GM12865 (cell line): Measurements from ENCODE around the gene DCXR.

Experiments
- DNase-seq: peaks from one replicate; pipeline ENCODE4 v3.0.0; 2010; ENCODE audit warnings: low read depth
- H3K4me3 ChIP-seq: 2 replicates; pipeline ENCODE4 v1.5.1; 2011; ENCODE audit warnings: mild to moderate bottlenecking, low read depth, low read length, control low read depth
- CTCF ChIP-seq: IDR thresholded peaks from 2 replicates; pipeline ENCODE4 v1.5.1; 2011; ENCODE audit warnings: low read length, control low read depth, low read depth, inconsistent platforms; ENCODE audit not compliant: insufficient read depth; ENCODE audit errors: missing control alignments

Gene DCXR

GRCh38 chr17:82049521-82049971 is 12.0 kb upstream of the DCXR start:
- no peak for DNase-seq
- H3K4me3 ChIP-seq = no peak overlapping the region
- TF ChIP-seq CTCF = no peak

GRCh38 chr17:82049106-82049505 is 11.6 kb upstream of the DCXR start:
- no peak for TF ChIP-seq CTCF
- H3K4me3 ChIP-seq = no peak overlapping the region
- no peak for DNase-seq

GRCh38 chr17:82048571-82048971 is 11.1 kb upstream of the DCXR start:
- no peak for TF ChIP-seq CTCF
- no peak for DNase-seq
- H3K4me3 ChIP-seq = no peak overlapping the region

- DNase-seq = no peak
- no peak overlapping the region for H3K4me3 ChIP-seq
- no peak for TF ChIP-seq CTCF
Observed at GRCh38 chr17:82047914-82048570, 10.5 kb upstream of the DCXR start.

- no peak for TF ChIP-seq CTCF
- DNase-seq = no peak
- no peak overlapping the region for H3K4me3 ChIP-seq
Observed at GRCh38 chr17:82047379-82047778, 9.9 kb upstream of the DCXR start.

- TF ChIP-seq CTCF = no peak
- no peak for DNase-seq
- H3K4me3 ChIP-seq = no peak overlapping the region
Observed at GRCh38 chr17:82046903-82047302, 9.4 kb upstream of the DCXR start.

GRCh38 chr17:82045936-82046484 is 8.5 kb upstream of the DCXR start:
- H3K4me3 ChIP-seq = no peak overlapping the region
- no peak for TF ChIP-seq CTCF
- no peak for DNase-seq
